D721Med (cell line): ENCODE data around the gene CADM1.
A peak's percentile ranks its signal among the peaks of the same experiment; 100 is the strongest.

Experiments used
- DNase-seq: peaks from one replicate; pipeline ENCODE4 v3.0.0; 2011; ENCODE audit warnings: low spot score; ENCODE audit not compliant: insufficient read length
- FAIRE-seq: peaks from 2 replicates; lab custom pipeline; 2011; peaks lifted over from hg19 to GRCh38; lab: Jason Lieb, UNC
- TF ChIP-seq, protein P1 (sequence below): IDR thresholded peaks from 2 replicates; pipeline ENCODE4 v1.5.1; 2012; ENCODE audit warnings: mild to moderate bottlenecking, control low read depth; ENCODE audit not compliant: insufficient read depth; ENCODE audit errors: missing control alignments

The CADM1 gene

DNA sequence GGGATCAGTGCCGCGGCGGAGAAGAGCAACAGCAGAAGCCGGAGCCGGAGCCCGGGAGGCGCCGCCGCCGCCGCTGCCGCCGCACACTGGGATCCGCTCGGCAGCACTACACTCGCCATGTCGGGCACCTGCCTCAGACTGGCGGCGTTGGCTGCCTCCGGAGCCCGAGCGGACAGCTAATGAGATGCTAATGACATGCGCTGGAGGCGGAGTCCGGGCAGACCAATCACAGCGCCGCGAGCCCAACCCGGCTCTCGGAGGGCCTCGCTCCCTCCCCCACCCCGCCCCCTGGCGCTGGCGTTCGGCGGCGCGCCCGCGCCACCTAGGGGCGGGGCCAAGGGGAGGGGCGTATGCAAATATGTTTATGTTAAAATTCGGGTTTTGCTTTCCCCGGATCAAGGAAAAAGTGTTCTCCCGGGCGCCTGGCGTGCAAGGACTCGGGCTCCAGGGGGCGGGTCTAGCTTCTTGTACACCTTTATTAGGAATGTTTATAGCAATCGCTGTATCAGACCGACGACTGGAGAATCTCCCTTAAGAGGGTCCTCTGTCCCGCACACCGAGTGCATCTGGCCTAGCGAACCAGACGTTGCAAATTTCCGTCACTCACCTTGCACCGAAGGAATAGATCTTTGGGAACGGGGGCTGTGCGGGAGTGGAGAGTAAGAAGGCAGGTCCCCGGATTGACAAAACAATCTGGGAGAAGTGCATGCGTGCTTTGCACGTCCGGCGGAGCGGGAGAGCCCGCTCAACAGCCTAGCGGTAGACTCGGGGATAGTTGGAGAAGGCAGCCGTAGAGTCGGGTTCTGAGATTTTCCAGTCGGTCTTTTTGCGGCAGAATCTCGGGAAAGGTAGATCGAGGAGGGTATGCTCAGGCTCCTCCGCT, at the start of gene CADM1:
TSS of gene CADM1 (minus strand) at position 140 of the 883 bp plus-strand sequence.
- TF ChIP-seq, protein P1, sequence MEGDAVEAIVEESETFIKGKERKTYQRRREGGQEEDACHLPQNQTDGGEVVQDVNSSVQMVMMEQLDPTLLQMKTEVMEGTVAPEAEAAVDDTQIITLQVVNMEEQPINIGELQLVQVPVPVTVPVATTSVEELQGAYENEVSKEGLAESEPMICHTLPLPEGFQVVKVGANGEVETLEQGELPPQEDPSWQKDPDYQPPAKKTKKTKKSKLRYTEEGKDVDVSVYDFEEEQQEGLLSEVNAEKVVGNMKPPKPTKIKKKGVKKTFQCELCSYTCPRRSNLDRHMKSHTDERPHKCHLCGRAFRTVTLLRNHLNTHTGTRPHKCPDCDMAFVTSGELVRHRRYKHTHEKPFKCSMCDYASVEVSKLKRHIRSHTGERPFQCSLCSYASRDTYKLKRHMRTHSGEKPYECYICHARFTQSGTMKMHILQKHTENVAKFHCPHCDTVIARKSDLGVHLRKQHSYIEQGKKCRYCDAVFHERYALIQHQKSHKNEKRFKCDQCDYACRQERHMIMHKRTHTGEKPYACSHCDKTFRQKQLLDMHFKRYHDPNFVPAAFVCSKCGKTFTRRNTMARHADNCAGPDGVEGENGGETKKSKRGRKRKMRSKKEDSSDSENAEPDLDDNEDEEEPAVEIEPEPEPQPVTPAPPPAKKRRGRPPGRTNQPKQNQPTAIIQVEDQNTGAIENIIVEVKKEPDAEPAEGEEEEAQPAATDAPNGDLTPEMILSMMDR = peak; percentile 42
- DNase-seq (peak; percentile 71), FAIRE-seq (no peak)

DNA sequence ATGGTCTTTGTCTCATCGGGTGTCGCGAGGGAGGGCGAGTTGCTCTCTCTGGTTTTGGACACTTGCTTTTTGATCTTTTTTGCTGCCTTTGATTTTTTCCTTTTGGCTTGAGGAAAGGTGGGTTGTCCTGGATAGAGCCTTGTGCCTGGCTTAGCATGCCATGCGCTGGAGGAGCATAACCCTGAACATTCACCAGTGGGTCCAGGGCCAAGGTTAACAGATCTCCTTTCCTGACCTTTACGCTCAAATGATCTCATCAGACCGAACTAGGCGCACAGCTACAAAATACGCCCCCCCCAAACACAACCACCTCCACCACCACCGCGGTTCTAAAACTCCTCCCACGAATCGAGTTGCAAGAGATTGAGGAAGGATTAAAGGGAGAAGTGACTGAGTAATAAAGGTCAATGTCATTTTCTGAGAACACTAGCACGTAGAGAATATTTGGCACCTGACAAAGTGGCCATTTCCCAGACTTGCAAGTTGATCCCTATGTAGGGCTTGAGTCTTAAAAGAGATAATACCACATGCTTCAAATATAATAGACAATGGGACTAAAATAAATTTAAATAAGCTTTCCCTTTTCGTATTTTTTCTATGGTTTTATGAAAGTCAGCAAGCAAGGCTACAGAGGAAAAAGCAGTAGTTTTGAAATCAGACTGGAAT, 48.7 kb upstream of the CADM1 start:
- FAIRE-seq (no peak), DNase-seq (no peak)
- TF ChIP-seq, protein P1 = no peak

DNA sequence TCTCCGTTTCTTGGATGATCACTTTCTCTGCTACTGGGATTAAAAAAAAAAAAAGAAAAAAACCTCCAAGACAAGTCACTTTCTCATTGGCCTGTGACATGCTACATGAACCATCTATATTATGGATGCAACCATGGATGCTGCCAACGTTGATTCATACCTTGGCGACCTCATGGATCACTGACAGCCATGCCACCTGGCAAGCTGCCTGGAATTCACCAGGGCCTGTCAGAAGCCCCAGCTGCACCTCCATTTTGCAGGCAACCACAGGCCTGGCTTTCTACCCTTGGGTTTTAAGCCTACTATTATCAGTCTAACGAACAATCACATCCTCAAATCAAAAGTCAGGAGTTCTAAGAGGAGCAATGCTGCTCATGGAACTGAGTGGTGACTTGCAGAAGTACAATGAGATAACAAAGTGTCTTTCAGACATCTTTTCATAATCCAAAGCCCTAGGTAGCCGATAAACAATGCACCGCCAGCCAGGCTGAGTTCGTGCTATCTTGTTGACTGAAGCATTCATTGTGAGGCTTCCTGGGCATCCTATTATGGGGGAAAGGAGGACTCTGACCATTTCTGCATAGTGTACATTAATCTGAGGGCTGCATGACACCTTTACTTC, 48.0 kb upstream of the CADM1 start:
- no peak for FAIRE-seq
- TF ChIP-seq, protein P1 = no peak
- DNase-seq = no peak

DNA sequence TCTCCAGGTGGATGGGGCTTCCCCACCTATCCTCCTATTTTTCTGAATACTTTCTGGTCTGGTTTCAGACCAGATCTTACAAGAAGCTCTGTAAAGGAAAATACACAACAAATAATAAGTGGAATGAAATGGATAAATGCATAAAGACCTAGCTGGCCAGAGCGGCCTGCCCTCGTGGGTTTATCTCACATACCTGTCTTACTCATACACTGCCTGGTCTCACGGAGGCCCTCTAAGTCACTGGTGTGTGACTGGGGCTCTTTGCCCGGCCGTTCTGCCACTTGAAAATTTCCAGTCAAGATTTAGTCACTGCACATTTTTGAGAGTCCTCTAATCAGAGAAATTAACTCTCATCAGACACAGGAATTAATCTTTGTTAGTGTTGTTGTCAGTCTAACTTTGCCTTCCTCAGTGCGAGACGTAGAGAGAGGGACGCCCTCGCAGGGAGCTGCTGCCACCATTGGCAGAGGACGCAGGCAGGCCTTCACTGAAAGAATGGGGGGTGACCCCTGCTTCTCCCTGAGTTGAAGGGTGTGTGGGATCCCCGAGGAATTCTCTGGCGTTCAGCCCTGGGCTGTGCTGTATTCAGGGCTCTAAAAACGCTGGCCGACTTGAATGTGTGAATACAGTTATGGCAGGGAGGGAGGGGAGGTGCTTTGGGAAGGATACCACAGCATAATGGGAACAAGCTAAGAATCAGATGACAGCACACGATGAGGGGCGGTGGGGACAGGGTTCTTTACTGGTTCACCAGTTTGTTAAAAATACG, 46.3 kb upstream of the CADM1 start:
- DNase-seq = no peak
- TF ChIP-seq, protein P1 = no peak
- FAIRE-seq = no peak

DNA sequence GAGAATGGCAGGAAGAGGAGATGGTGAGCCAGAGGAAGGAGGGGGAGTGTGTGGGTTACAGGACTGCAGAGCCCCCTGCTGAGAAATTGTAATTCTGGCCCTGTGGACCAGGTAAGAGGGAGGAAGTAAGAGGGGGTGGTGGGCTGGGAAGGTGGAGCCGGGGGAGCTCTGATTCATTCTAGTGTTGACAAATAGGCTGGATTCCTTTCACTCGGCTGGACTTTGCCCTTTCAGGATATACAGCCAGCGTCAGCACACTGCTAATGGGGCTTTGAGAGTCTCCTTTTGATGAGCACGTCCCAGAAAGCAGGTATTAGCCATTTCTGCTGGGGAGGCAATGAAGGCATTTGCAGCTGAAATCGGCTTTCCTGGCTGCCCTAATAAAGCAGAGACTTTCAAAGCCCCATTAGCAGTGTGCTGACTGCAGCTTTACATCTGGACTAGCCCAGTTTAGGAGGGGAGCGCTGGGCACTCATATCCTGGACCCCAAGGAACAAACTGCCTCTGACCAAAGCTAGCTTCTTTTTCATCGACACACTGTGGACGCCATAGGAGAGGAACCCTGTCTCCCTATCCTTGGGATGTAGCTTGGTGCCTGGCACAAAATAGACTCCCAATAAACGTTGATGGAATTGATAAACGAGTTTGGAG, 44.8 kb upstream of the CADM1 start:
- no peak for DNase-seq
- TF ChIP-seq, protein P1 = no peak
- no peak for FAIRE-seq

DNA sequence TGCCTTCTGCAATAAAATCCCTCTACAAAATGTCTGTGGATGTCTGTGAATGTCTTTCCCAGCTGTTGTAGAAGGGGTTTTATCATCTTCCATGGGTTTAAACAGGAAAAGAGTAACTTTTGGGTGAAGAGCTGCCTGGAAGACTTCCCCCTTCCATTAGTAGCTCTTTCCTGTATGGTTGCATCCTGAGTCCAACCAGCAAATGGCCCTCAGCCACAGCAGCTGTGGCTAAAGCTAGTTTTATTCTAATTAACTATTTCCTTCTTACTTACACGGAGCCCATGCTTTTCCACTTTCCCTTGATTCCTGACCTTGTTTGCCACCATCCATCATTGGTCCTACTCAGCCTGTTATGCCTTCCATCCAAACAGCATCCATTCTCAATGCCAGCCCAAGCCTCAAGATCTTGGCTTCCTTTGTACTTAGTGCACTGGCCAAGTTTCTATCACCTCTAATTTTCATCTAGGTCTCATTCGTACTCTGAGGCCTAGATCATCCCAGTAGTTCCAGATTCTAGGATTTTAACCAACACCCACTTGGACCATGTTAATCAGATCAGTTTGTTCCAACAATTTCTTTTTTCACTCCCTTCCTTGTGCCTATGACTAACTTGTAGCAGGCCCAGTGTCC, 41.5 kb upstream of the CADM1 start:
- DNase-seq (no peak), FAIRE-seq (no peak)
- TF ChIP-seq, protein P1 = no peak
